VCaP (cell line): ENCODE results near the gene TRIM41.
"Not testable (repeated sequence)": the region's sequence is repeated elsewhere in the genome, so short reads cannot be mapped to it uniquely, and the experiment has no call there.

Experiments
- H3K27ac ChIP-seq: fragments of 450-650 bp; 2 replicates; pipeline ENCODE4 v1.5.1; 2017
- TF ChIP-seq, protein P1 (sequence below): fragments of 450-650 bp; conservative IDR thresholded peaks from 2 replicates; pipeline ENCODE4 v1.5.1; 2017; ENCODE audit warnings: mild to moderate bottlenecking, moderate library complexity

TRIM41 gene

DNA sequence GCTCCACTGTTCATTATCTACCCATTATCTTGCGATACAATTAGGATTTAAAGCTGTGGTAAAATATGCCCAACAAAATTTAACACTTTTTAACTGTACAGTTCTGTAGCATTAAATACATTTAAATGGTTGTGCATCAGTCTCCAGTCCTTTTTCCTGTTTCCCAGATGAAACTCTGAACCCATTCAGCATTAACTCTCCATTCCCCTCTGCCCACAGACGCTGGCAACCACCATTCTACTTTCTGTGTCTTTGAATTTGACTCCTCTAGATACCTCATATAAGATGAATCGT, 15.2 kb upstream of the TRIM41 start:
- H3K27ac ChIP-seq = peak overlapping the region; percentile 81
- TF ChIP-seq, protein P1, sequence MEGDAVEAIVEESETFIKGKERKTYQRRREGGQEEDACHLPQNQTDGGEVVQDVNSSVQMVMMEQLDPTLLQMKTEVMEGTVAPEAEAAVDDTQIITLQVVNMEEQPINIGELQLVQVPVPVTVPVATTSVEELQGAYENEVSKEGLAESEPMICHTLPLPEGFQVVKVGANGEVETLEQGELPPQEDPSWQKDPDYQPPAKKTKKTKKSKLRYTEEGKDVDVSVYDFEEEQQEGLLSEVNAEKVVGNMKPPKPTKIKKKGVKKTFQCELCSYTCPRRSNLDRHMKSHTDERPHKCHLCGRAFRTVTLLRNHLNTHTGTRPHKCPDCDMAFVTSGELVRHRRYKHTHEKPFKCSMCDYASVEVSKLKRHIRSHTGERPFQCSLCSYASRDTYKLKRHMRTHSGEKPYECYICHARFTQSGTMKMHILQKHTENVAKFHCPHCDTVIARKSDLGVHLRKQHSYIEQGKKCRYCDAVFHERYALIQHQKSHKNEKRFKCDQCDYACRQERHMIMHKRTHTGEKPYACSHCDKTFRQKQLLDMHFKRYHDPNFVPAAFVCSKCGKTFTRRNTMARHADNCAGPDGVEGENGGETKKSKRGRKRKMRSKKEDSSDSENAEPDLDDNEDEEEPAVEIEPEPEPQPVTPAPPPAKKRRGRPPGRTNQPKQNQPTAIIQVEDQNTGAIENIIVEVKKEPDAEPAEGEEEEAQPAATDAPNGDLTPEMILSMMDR = no peak

DNA sequence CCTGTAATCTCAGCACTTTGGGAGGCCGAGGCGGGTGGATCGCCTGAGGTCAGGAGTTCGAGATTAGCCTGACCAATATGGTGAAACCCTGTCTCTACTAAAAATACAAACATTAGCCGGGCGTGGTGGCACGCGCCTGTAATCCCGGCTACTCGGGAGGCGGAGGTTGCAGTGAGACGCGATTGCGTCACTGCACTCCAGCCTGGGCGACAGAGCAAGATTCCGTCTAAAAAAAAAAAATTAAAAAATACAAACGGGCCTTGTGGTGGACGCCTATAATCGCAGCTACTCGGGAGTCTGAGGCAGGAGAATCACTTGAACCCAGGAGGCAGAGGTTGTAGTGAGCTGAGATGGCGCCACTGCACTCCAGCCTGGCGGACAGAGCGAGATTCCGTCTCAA, 14.1 kb upstream of the TRIM41 start:
- not testable (repeated sequence) for H3K27ac ChIP-seq

- not testable (repeated sequence) for H3K27ac ChIP-seq
These were observed 12.9 kb upstream of the TRIM41 start for GRCh38 chr5:181210148-181210547.

DNA sequence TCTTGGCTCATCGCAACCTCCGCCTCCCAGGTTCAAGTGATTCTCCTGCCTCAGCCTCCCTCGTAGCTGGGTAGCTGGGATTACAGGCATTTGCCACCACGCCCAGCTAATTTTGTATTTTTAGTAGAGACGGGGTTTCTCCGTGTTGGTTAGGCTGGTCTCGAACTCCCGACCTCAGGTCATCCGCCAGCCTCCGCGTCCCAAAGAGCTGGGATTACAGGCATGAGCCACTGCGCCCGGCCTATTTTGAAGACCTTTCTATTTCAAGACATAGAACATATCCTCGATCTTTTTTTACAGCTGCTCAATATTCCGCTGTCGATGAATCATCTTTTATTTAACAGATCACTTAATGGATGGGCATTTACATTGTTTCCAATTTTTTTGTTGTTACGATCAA, 12.4 kb upstream of the TRIM41 start:
- not testable (repeated sequence) for H3K27ac ChIP-seq

DNA sequence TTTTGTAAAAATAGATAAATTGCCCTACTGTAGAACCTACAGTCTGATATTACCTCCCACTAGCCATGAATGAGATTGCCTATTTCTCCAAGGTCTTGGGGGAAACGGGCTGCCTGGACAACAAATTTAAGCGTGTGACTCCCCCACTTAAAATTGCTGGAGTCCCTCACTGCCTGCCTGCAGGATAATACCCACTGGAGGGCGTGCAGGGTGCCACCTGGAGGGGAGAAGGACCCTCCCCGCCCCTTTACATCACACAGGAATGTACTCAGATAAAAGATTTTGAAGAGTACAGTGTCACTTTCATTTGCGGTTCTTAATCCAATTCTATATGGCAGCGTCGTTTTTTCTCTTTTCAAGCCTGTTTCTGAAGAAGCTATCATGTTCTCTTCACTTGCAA, 11.9 kb upstream of the TRIM41 start:
- TF ChIP-seq, protein P1 = peak; percentile 40; the same call in 1 of the 2 replicates

GRCh38 chr5:181212080-181212479, 11.0 kb upstream of the TRIM41 start:
- no peak overlapping the region for H3K27ac ChIP-seq

More for the DNA sequence above, 11.9 kb upstream of the TRIM41 start:
- H3K27ac ChIP-seq = no peak overlapping the region

DNA sequence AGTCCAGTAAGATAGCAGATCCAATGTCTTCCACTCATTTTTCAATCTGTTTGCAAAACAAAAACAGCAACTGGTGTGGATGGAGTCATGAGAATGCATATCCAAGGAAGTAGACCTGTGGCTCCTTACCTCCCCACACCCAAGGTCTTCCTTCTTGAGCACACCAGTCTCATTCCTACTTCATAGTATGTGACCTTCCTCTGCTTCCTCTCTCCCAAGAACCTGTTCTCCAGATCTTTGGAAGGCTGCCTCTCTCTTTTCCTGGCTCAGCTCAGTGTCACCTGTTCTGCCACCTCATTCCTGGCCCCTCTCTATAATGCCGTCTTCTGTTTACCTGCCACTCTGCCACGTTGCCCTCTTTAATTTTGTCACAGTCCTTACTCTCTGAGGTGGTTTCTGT, 10.1 kb upstream of the TRIM41 start:
- TF ChIP-seq, protein P1 = no peak
- 0 out of 2 replicates have a peak overlapping the region, but pooled peaks have one; percentile 2 for H3K27ac ChIP-seq

More at GRCh38 chr5:181212080-181212479, 11.0 kb upstream of the TRIM41 start:
- TF ChIP-seq, protein P1 = no peak

DNA sequence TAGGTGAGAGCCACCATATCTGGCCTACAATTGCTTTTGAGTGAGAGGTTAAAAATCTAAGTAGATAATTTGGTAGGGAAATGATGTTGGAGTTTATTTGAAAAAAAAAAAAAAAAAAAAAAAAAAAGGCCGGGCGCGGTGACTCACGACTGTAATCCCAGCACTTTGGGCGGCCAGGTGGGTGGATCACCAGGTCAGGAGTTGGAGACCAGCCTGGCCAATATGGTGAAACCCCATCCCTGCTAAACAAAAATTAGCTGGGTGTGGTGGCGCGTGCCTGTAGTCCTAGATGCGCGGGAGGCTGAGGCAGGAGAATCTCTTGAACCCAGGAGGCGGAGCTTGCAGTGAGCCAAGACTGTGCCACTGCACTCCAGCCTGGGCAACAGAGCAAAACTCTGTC, 8.8 kb upstream of the TRIM41 start:
- not testable (repeated sequence) for H3K27ac ChIP-seq

- TF ChIP-seq, protein P1 = no peak
- H3K27ac ChIP-seq = peak overlapping the region; percentile 64
These were observed 6.8 kb upstream of the TRIM41 start for GRCh38 chr5:181215997-181216989.
